GM12878 (cell line): Measurements from ENCODE around the gene MYG1. TPM values are rescaled to one million over a fixed set of nuclear protein-coding genes. Genes with fewer than 3 reads are reported as not detected.

Source experiments
- ATF7 ChIP-seq: fragments of 450-650 bp; IDR thresholded peaks from 2 replicates; pipeline ENCODE4 v1.6.1; 2016; ENCODE audit warnings: low read depth, mild to moderate bottlenecking
- BMI1 ChIP-seq: fragments of 450-650 bp; IDR thresholded peaks from 2 replicates; pipeline ENCODE4 v1.6.1; 2016; ENCODE audit warnings: mild to moderate bottlenecking, moderate library complexity, borderline replicate concordance
- CBFB ChIP-seq: IDR thresholded peaks from 2 replicates; pipeline ENCODE4 v1.6.1; 2016; ENCODE audit warnings: antibody characterized with exemption, low read depth
- CREB1 ChIP-seq: IDR thresholded peaks from 2 replicates; pipeline ENCODE4 v1.6.1; 2012; ENCODE audit warnings: low read depth, mild to moderate bottlenecking, inconsistent platforms
- DPF2 ChIP-seq: fragments of 450-650 bp; IDR thresholded peaks from 2 replicates; pipeline ENCODE4 v1.6.1; 2017; ENCODE audit warnings: mild to moderate bottlenecking
- HDGF ChIP-seq: fragments of 450-650 bp; IDR thresholded peaks from 2 replicates; pipeline ENCODE4 v1.6.1; 2016; ENCODE audit warnings: antibody characterized with exemption
- KAT2A ChIP-seq: conservative IDR thresholded peaks from 2 replicates; pipeline ENCODE4 v1.6.1; 2011; ENCODE audit warnings: low read depth, low read length; ENCODE audit not compliant: control insufficient read depth
- KDM1A ChIP-seq: fragments of 200-600 bp; sonication (generic); IDR thresholded peaks from 2 replicates; pipeline ENCODE4 v1.6.1; 2016; ENCODE audit warnings: borderline replicate concordance
- MXI1 ChIP-seq: fragments of 150-350 bp; IDR thresholded peaks from 2 replicates; pipeline ENCODE4 v1.6.1; 2011; ENCODE audit warnings: low read depth, mild to moderate bottlenecking, inconsistent platforms, low read length, improper control_type of control experiment
- NBN ChIP-seq: fragments of 450-650 bp; IDR thresholded peaks from 2 replicates; pipeline ENCODE4 v1.6.1; 2016
- NFYB ChIP-seq: IDR thresholded peaks from 2 replicates; pipeline ENCODE4 v1.6.1; 2011; ENCODE audit warnings: low read depth, mild to moderate bottlenecking, low read length, improper control_type of control experiment, moderate library complexity; ENCODE audit not compliant: insufficient read depth
- NR2F1 ChIP-seq: fragments of 450-650 bp; conservative IDR thresholded peaks from 2 replicates; pipeline ENCODE4 v1.6.1; 2017; ENCODE audit warnings: mild to moderate bottlenecking
- SMAD1 ChIP-seq: fragments of 450-650 bp; IDR thresholded peaks from 2 replicates; pipeline ENCODE4 v1.6.1; 2018; ENCODE audit warnings: mild to moderate bottlenecking, low read depth; ENCODE audit not compliant: partially characterized antibody
- STAT3 ChIP-seq: IDR thresholded peaks from 2 replicates; pipeline ENCODE4 v1.6.1; 2011; ENCODE audit warnings: low read depth, low read length, improper control_type of control experiment
- TARDBP ChIP-seq: IDR thresholded peaks from 2 replicates; pipeline ENCODE4 v1.6.1; 2016; ENCODE audit warnings: borderline replicate concordance
- TCF12 ChIP-seq: IDR thresholded peaks from 2 replicates; pipeline ENCODE4 v1.6.1; 2011; ENCODE audit warnings: low read depth, mild to moderate bottlenecking, low read length
- YBX1 ChIP-seq: fragments of 450-650 bp; IDR thresholded peaks from 2 replicates; pipeline ENCODE4 v1.6.1; 2016; ENCODE audit warnings: antibody characterized with exemption
- YY1 ChIP-seq: IDR thresholded peaks from 2 replicates; pipeline ENCODE4 v1.6.1; 2011; ENCODE audit warnings: low read depth, mild to moderate bottlenecking, low read length
- ZNF217 ChIP-seq: fragments of 450-650 bp; IDR thresholded peaks from 2 replicates; pipeline ENCODE4 v1.6.1; 2017; ENCODE audit warnings: antibody characterized with exemption, mild to moderate bottlenecking
- ZNF384 ChIP-seq: IDR thresholded peaks from 2 replicates; pipeline ENCODE4 v1.6.1; 2012; ENCODE audit warnings: low read depth, mild to moderate bottlenecking, low read length, improper control_type of control experiment, borderline replicate concordance
- polyA plus RNA-seq, 11 experiments: library from polyadenylated mRNA; depleted of rRNA in 4 of 11; unstranded in 6 of 11; stranded (reverse) in 5 of 11; fragments of >200 nt; fragmentation: Nextera tagmentation in 4 of 11; fragmentation: Illumina TruSeq in 1 of 11; extraction: Ambion mirVana in 4 of 11; extraction: Trizol in 1 of 11; gene quantifications; 1 replicate in 1 of 11; 2 replicates in 10 of 11; pipeline versions ENCODE4 v1.2.1 to v1.2.3, GENCODE V29; 2011 to 2016; ENCODE audit warnings: inconsistent platforms in 2 of 11, missing spikeins in 2 of 11, low read depth in 1 of 11
- total RNA-seq, 4 experiments: library from RNA; depleted of rRNA in 3 of 4; stranded (reverse); fragments of >200 nt in 3 of 4; fragmentation: Illumina TruSeq in 1 of 4; extraction: Trizol in 1 of 4; gene quantifications; 2 replicates each; pipeline versions ENCODE4 v1.2.1 to v1.2.3, GENCODE V29; 2013 to 2021
- TF ChIP-seq, protein P1 (sequence below): fragments of 450-650 bp; formaldehyde crosslinking; IDR thresholded peaks from 2 replicates; pipeline ENCODE4 v1.4.0; 2022; ENCODE audit warnings: mild to moderate bottlenecking, moderate library complexity
- TF ChIP-seq, protein P2 (sequence below): IDR thresholded peaks from 2 replicates; pipeline ENCODE4 v1.6.1; 2012; ENCODE audit warnings: low read depth, low read length, improper control_type of control experiment
- TF ChIP-seq, protein P3 (sequence below): fragments of 450-650 bp; IDR thresholded peaks from 2 replicates; pipeline ENCODE4 v1.6.1; 2016; ENCODE audit warnings: mild to moderate bottlenecking
- TF ChIP-seq, protein P4 (sequence below): IDR thresholded peaks from 2 replicates; pipeline ENCODE4 v1.6.1; 2011; ENCODE audit warnings: mild to moderate bottlenecking, low read depth, low read length, moderate library complexity; ENCODE audit not compliant: insufficient replicate concordance
- TF ChIP-seq, protein P5 (sequence below): IDR thresholded peaks from 2 replicates; pipeline ENCODE4 v1.6.1; 2012; ENCODE audit warnings: low read depth, low read length, improper control_type of control experiment
- TF ChIP-seq, protein P6 (sequence below): IDR thresholded peaks from 2 replicates; pipeline ENCODE4 v1.6.1; 2012; ENCODE audit warnings: low read depth, low read length, improper control_type of control experiment

MYG1 gene
- total and polyA plus RNA-seq, 10 of the 15 experiments (the other 5 are each of a cell fraction or from before 2014, with no cell fraction given): 20.7 to 81.0 (median 49.4) TPM

DNA sequence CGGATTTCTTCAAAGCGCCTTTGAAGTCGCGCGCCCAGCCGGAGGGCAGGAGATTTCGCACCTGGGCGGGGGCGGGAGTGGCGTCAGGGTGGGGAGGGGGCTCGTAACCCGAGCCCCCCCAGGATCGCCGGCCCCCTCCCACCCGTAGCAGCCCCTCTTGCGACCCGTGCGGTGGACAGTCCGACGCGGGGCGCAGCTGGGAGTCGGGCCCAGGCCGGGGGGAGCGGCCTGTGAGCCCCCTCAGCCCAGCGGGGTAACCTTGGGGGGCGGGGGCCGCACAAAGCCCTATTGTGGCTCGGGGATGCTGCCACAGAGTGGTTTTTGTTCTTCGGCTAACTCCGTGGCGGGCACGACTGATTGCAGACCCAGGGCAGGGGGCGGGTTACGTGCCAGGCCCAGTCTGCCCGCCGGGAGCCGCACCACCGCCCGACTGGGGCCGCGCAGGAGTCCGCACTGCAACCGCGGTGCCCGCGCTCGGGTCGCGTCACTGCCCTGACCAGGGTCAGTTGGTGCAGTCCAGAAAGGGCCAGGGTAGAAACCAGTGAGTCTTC lies 26.1 kb downstream of the MYG1 start (continued):
- TF ChIP-seq, protein P1, sequence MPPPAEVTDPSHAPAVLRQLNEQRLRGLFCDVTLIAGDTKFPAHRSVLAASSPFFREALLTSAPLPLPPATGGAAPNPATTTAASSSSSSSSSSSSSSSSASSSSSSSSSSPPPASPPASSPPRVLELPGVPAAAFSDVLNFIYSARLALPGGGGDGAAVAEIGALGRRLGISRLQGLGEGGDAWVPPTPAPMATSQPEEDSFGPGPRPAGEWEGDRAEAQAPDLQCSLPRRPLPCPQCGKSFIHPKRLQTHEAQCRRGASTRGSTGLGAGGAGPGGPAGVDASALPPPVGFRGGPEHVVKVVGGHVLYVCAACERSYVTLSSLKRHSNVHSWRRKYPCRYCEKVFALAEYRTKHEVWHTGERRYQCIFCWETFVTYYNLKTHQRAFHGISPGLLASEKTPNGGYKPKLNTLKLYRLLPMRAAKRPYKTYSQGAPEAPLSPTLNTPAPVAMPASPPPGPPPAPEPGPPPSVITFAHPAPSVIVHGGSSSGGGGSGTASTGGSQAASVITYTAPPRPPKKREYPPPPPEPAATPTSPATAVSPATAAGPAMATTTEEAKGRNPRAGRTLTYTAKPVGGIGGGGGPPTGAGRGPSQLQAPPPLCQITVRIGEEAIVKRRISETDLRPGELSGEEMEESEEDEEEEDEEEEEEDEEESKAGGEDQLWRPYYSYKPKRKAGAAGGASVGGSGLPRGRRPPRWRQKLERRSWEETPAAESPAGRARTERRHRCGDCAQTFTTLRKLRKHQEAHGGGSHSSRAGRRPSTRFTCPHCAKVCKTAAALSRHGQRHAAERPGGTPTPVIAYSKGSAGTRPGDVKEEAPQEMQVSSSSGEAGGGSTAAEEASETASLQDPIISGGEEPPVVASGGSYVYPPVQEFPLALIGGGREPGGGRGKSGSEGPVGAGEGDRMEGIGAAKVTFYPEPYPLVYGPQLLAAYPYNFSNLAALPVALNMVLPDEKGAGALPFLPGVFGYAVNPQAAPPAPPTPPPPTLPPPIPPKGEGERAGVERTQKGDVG (CRISPR knock-in tag): no peak
- TF ChIP-seq ATF7 (no peak), SMAD1 (no peak), STAT3 (no peak), YY1 (no peak), CREB1 (no peak), KAT2A (no peak), NR2F1 (peak; percentile 24; the same call in 1 of the 2 replicates), YBX1 (no peak), MXI1 (no peak), CBFB (no peak), TCF12 (no peak), NBN (no peak), KDM1A (no peak), DPF2 (0 out of 2 replicates have a peak, but pooled peaks have one; percentile 27), HDGF (no peak), TARDBP (no peak), NFYB (no peak), BMI1 (no peak), ZNF217 (no peak), ZNF384 (no peak)
- TF ChIP-seq, protein P2, sequence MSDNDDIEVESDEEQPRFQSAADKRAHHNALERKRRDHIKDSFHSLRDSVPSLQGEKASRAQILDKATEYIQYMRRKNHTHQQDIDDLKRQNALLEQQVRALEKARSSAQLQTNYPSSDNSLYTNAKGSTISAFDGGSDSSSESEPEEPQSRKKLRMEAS: no peak
- TF ChIP-seq, protein P3, sequence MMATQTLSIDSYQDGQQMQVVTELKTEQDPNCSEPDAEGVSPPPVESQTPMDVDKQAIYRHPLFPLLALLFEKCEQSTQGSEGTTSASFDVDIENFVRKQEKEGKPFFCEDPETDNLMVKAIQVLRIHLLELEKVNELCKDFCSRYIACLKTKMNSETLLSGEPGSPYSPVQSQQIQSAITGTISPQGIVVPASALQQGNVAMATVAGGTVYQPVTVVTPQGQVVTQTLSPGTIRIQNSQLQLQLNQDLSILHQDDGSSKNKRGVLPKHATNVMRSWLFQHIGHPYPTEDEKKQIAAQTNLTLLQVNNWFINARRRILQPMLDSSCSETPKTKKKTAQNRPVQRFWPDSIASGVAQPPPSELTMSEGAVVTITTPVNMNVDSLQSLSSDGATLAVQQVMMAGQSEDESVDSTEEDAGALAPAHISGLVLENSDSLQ: no peak
- TF ChIP-seq, protein P4, sequence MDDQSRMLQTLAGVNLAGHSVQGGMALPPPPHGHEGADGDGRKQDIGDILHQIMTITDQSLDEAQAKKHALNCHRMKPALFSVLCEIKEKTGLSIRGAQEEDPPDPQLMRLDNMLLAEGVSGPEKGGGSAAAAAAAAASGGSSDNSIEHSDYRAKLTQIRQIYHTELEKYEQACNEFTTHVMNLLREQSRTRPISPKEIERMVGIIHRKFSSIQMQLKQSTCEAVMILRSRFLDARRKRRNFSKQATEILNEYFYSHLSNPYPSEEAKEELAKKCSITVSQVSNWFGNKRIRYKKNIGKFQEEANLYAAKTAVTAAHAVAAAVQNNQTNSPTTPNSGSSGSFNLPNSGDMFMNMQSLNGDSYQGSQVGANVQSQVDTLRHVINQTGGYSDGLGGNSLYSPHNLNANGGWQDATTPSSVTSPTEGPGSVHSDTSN: no peak
- TF ChIP-seq, protein P5, sequence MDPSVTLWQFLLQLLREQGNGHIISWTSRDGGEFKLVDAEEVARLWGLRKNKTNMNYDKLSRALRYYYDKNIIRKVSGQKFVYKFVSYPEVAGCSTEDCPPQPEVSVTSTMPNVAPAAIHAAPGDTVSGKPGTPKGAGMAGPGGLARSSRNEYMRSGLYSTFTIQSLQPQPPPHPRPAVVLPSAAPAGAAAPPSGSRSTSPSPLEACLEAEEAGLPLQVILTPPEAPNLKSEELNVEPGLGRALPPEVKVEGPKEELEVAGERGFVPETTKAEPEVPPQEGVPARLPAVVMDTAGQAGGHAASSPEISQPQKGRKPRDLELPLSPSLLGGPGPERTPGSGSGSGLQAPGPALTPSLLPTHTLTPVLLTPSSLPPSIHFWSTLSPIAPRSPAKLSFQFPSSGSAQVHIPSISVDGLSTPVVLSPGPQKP: no peak
- TF ChIP-seq, protein P6, sequence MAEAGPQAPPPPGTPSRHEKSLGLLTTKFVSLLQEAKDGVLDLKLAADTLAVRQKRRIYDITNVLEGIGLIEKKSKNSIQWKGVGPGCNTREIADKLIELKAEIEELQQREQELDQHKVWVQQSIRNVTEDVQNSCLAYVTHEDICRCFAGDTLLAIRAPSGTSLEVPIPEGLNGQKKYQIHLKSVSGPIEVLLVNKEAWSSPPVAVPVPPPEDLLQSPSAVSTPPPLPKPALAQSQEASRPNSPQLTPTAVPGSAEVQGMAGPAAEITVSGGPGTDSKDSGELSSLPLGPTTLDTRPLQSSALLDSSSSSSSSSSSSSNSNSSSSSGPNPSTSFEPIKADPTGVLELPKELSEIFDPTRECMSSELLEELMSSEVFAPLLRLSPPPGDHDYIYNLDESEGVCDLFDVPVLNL: no peak
